AG09319 (cell line): Measurements from ENCODE around the gene KLHL29.

Experiments used
- DNase-seq: peaks from one replicate; pipeline ENCODE4 v3.0.0-alpha.2; 2010; ENCODE audit warnings: low read depth; ENCODE audit errors: extremely low read depth
- TF ChIP-seq, protein P1 (sequence below): IDR thresholded peaks from 2 replicates; pipeline ENCODE4 v1.5.1; 2011; ENCODE audit warnings: low read depth, mild to moderate bottlenecking, inconsistent platforms, low read length, moderate library complexity

KLHL29 gene

DNA sequence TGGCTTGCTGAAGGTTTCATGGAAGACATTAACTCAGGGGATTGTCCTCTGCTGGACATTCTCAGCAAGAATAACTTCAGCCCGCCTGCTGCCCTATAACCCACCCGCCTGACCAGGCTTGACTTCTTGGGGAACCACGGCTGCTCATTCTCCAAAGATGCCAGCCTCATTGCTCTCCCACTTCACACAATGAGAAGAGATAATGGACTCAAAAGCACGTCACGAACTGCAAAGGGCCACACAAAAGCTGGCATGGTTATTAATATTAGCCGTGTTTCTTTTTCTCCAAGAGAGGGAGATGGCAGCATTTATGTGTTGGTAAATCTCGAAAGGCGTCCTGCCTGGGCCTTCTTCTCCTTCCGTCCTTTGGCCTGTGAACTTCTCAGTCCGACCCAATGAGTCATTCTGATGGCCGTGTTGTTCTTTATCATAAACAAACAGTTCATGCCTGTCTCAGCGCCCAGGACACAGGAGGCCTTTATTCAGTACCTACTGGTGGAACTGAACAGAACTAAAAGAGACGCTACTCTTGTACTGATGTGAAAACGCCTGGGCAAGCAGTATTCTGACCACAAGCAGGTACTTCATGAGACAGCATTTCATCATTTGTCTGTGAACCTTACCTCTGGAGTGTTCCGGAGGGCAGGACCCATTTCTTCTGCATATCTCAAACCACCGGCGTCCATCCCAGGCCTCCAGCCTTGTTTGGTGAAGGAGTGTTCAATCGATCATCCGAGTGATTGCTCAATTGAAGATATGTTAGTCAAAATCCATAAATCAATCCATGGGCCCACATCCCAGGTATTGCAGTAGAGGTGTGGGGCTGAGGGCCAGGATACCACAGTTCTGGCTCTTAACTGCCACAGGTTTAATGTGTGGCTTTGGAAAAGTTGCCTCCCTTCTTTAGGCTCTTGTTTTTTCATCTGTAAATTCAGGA is 25.1 kb upstream of the KLHL29 start:
- no peak for DNase-seq
- TF ChIP-seq, protein P1, sequence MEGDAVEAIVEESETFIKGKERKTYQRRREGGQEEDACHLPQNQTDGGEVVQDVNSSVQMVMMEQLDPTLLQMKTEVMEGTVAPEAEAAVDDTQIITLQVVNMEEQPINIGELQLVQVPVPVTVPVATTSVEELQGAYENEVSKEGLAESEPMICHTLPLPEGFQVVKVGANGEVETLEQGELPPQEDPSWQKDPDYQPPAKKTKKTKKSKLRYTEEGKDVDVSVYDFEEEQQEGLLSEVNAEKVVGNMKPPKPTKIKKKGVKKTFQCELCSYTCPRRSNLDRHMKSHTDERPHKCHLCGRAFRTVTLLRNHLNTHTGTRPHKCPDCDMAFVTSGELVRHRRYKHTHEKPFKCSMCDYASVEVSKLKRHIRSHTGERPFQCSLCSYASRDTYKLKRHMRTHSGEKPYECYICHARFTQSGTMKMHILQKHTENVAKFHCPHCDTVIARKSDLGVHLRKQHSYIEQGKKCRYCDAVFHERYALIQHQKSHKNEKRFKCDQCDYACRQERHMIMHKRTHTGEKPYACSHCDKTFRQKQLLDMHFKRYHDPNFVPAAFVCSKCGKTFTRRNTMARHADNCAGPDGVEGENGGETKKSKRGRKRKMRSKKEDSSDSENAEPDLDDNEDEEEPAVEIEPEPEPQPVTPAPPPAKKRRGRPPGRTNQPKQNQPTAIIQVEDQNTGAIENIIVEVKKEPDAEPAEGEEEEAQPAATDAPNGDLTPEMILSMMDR: no peak

DNA sequence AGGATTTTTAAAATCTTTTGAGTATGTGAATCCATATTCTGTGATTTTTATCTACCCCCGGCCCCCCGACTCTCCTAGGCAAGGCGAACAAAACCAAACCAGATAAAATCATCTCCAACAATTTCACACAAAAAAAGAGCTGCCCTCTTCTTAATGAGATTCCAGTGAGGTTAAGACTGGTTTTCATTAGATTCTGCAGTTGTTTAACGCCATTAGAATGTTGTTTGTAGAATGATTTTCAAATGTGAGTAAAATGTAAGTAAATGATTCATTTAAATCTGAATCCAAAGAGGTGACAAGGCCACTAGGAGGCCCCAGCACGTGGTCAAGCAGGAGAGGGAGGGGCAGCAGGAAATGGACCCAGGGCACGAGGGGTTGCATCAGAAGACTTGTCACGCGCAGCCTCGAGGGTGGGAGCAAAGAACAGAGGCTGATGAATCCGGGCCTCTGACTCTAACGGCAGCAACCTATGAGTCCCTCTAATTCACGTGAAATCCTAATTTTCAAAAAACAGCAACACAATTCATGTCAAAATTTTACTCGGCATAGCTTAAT is 24.3 kb upstream of the KLHL29 start:
- TF ChIP-seq, protein P1: no peak; the same call in 1 of the 2 replicates
- DNase-seq: no peak

DNA sequence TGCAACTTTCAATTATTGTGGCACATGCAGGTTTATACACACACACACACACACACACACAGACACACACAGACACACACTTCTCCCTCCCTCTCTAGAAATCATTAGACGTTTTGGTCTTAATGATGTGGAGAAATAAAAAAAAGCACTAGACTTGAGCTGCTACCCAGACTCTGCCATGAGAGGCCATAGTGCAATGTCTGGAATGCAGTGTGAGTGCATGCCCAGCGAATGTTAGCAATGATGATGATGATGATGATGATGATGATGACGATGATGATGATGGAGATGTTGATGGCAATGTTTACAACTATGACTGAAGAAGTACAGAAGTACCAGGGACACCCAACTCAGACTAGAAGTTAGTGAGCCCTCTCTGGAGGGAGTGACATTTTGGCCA is 23.8 kb upstream of the KLHL29 start:
- TF ChIP-seq, protein P1: no peak
- DNase-seq: no peak

DNA sequence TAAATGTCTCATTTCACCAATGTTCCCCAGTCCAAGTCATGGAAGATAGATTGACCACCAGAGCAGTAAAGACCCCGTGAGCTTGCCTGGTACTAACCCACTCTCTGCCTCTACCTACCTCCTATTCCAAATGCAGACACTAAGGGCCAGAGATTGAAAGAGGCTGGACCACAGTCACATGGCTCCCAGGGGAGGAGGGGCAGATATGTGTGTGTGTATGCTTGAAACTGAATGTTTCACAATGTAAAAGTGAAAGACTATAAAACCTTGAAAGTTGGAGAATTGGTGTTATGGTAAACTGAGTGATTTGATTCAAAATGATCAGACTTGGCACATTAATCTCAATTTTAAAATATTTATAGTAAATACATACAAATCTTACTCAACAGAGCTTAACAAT is 21.7 kb upstream of the KLHL29 start:
- no peak for DNase-seq
- TF ChIP-seq, protein P1: no peak

DNA sequence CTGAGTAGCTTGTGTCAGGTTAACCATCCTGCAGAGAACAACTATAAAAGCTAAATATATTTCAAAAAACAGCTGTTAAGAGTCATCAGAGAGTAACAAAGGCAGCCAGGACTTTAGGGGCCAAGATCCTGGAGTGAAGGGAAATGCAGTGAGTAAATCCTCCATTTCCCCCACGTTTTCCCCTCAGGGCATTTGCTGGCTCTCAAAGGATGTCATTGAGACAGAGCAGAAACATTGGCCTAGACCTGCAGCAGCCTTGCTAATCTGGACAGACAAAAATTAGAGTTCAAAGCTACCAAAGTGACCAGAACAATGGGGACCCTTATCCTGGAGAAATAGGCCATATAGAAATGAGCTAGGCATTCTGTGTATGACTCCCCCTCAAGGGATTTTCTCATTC is 21.1 kb upstream of the KLHL29 start:
- TF ChIP-seq, protein P1: no peak
- DNase-seq: no peak

DNA sequence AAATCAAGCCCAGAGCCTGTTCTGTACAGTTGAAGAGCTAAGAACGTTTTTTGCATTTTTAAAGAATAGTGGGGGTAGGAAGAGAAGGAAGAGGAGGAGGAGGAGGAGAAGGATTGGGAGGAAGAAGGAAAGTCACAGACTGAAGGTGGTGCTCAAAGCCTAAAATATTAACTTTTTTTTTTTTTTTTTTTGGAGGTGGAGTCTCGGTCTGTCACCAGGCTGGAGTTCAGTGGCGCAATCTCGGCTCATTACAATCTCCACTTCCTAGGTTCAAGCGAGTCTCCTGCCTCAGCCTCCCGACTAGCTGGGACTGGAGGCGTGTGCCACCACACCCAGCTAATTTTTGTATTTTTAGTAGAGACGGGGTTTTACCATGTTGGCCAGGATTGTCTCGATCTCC is 18.3 kb upstream of the KLHL29 start:
- DNase-seq: no peak
- TF ChIP-seq, protein P1: no peak

DNA sequence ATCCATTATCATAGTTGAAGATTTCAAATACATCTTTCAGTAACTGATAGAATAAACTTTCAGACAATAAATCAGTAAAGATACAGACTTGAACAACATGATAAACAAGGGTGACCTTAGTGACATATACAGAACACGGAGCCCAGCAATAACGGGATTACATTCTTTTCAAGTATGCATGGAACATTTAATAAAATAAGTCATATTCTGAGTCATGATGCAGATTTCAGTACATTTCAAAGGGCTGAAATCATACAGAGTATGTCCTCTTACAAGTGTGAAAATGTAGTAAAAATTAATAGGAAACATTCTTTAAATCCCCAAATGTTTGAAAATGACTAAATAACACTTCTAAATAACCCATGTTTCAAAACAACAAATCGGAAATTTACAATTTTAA is 17.2 kb upstream of the KLHL29 start:
- DNase-seq: no peak
- TF ChIP-seq, protein P1: no peak
